ENCODE data around the gene PEX10.
A peak's percentile ranks its signal among the peaks of the same experiment; 100 is the strongest.

Gene PEX10

DNA sequence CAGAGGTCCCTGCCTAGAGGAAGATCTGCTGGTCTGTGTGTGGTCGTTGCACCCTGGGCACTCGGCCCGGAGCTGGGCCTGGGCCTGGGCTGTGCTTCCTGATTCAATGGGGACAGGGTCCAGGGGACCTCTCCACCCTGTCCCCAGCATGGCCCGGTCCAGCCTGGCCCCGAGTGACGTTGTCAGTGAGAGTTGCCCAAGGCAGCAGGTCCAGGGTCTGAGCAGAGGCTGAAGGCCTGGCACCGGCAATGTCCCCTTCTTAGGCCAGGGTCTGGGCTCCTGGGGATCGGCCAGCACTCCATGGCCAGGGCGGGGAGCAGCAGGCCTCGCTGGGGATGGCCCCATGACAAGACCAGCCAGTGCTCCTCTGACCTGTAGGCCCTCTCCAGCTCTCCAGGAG is 15.6 kb upstream of the PEX10 start:
- DNase-seq (ENCODE audit: low read depth): no peak
- H3K4me3 ChIP-seq (ENCODE audit: low read depth, low read length): no peak overlapping the region

DNA sequence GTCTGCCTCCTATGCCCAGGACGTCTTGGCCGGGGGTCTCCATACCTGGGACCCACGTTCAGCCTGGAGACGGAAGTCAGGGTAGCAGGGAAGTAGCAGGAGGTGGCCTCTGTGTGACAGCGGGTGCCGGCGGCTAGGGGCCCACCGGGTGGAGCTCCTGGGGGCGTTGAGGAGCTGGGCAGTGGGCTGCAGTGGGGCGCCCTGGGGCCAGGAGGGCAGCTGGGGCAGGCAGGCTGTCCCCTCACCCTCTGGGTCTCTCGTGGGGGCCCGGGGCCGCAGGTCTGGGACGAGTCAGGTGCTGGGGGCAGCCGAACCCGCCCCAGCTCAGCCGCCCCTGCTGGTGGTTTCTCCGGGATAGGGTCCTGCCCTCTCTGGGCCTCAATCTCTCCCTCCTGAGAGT is 14.7 kb upstream of the PEX10 start:
- DNase-seq (ENCODE audit: low read depth): no peak
- H3K4me3 ChIP-seq (ENCODE audit: low read depth, low read length): no peak overlapping the region

DNA sequence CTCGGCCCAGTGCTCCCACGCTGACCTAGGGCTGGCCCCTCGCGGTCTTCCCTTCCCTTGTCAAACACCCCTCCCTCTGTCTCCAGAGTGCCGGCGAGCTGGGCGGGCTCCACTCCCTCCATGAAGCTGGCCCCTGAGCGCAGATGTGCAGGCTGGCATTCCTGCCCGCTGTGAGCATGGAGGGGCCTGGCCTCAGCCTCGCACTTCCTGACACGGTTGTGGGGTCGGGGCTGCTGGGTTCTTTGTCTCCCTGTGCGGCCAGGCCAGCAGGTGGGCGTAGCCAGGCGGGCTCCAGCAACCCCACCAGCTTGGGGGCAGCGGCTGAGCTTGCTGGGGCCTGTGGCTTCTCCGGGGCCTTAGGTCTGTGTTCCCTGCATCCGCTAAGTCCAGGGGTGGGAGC is 14.2 kb upstream of the PEX10 start:
- no peak overlapping the region for H3K4me3 ChIP-seq (ENCODE audit: low read depth, low read length)
- no peak for DNase-seq (ENCODE audit: low read depth)

DNA sequence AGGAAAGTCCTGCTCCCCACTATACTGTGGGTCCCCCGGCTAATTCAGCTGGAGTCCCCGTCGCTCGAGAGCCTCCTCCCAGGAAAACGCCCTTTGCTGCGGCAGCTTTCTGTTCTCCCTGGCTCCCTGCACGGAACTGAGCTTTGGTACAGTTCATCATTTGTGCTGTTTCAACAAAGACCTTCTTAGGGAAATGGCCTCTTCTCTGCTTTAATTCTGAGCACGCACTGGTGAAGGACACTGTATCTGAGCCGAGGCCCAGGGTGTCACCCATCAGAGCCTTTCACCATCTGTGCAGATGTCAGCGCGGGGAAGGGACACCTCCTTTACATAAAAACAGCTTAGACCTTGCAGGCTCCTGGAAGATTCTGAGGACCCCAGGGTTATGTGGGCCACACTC is 13.5 kb upstream of the PEX10 start:
- DNase-seq (ENCODE audit: low read depth): no peak
- no peak overlapping the region for H3K4me3 ChIP-seq (ENCODE audit: low read depth, low read length)

DNA sequence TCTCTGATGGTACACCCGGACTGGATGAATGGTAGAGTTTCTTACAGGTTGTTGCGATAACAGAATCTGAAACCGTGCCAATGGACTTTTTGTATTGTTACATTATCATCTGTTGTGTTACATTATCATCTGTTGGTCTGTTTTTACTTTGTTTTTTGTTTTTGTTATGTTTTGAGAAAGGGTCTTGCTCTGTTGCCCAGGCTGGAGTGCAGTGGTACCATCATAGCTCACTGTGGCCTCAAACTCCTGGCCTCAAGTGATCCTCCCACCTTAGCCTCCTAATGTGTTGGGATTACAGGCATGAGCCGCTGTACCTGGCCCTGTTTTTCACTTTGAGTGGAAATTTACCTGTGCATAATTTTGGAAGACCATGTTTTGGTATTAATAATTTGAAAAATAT is 10.2 kb upstream of the PEX10 start:
- H3K4me3 ChIP-seq (ENCODE audit: low read depth, low read length): no peak overlapping the region
- DNase-seq (ENCODE audit: low read depth): no peak

DNA sequence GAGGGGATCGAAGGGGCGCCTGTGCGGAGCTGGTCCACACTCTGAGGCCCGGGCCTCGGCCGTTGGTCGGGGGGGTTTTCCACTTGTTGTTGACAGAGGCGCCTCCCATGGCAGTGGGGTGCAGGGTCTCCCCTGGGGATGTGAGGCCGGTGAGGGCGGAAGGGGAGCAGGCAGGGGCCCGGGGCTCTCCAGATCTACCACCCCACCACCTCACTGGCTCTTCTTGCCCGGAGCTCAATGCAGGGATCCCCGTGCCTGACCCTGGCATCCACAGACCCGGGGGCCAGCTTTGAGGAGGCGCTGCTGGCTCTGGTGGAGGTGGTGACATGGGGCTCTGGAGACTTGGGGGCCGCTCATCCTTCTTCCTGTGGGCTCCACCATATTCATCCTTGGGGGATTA is 7.1 kb upstream of the PEX10 start:
- no peak overlapping the region for H3K4me3 ChIP-seq (ENCODE audit: low read depth, low read length)
- no peak for DNase-seq (ENCODE audit: low read depth)

DNA sequence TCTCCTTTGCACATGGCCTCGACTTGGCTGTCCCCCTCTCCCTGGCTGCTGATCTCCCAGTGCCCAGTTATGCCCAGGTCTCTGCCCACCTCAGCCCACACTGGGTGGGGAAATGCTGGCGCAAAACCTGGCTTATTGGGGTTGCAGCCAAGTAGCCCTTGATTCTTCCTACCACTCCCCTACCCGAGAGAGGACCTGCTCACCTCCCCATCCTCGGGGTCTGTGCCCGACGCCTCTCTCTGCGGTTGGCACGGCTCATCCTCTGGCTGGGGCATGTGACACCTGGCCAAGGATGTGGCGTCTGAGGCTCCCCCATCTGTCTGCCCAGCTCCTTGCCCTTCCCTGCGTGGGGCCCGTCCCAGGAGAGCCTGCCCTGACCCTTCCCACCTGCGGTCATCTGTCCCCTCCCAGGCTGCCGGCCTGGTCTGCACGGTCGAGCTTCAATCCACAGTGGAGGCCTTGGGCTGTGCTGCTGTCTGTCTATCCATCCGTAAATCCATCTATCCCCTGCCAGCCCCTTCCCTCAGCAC is 6.5 kb upstream of the PEX10 start:
- H3K4me3 ChIP-seq (ENCODE audit: low read depth, low read length): no peak overlapping the region
- DNase-seq (ENCODE audit: low read depth): no peak

DNA sequence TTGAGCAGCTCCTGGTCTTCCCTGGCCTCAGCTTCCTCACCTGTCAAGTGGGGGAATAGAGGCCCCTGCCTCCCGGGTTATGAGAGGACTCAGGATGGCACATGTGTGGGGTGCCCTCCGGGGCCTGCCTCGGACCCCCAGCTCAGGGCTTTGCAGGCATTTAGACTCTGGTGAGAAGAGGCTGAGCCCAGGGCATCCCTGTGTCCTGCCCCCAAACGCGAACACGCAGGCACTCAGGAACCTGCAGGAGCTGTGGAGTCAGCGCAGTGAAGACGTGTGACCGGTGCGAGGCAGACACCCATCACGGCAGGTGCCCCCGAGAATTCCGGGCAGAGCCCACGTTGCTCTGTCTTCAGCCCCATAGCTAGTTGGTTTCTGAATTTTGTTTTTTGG is 5.5 kb upstream of the PEX10 start:
- DNase-seq (ENCODE audit: low read depth): no peak
- H3K4me3 ChIP-seq (ENCODE audit: low read depth, low read length): no peak overlapping the region

DNA sequence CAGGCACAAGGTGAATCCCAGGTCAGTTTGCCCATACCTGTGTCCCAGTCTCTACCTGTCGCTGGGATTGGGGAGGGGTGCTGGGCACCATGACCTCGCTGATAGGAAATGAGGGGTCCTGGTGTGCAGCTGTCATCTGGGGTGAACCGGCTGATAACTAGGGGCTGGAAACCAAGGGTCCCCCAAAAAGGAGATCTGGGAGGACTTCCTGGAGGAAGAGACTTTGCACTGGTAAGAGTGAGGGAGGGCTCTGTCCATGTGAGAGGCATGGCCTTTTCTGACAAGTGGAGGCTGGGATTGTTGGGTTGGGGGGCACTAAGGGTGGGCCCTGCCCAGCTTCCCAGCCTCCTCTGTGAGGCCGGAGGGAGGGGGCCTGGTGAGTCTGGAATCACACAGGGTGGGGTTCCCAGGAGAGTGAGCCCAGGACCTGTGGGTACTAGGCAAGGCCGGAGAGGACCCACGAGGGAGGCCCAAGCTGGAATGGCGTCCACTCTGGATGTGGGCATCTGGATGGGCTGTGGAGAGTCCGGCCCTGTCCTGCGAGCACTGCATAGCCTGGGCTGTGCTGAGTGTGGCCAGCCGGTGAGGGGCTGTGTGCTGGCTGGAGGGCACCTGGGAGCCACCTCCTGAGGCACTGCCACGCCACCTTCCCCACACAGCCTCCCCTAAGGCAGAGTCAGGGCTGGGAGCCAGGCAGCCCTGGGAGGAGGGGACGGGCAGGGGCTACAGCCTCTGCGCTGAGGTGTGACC is 4.9 kb upstream of the PEX10 start:
- no peak for DNase-seq (ENCODE audit: low read depth)
- H3K4me3 ChIP-seq (ENCODE audit: low read depth, low read length): no peak overlapping the region

DNA sequence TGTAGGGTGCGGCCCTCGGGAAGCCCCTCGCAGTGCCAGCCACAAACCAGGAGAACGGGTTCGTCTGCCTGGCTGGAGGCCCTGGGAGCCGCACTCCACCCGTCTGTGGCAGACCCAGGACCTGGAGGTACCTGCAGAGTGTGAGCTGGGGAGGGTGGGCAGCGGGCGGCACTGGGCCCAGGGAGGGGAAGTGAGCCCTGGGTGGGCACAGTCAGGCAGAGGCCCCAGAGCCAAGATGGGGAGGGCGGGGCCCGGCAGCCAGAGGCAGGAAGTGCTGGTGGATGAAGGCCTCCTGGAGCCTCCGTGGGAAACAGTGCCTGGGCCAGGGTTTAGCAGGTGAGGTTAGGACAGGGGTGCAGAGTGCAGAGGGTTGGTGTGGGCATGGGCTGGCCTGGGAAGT is 4.0 kb upstream of the PEX10 start:
- no peak for DNase-seq (ENCODE audit: low read depth)
- no peak overlapping the region for H3K4me3 ChIP-seq (ENCODE audit: low read depth, low read length)

DNA sequence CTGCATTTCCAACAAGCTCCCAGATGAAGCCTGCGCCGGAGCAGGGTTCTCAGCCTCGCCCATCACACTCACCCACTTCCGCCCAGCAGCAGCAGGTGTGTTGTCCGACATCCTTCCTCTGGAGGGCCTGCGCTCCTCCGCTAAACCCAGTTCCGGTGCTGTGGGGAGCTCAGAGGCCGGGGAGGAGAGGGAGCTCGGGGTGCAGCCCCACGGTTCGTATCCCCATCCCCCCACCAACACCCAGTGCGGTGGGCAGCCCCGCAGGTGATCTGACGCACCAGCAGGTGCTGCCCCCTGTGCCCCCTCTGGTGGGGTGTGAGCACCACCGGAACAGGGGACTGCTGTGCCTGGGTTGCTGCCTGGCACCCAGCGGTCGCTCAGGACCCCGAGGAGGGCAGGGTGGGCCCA is 3.4 kb upstream of the PEX10 start:
- no peak overlapping the region for H3K4me3 ChIP-seq (ENCODE audit: low read depth, low read length)
- no peak for DNase-seq (ENCODE audit: low read depth)

DNA sequence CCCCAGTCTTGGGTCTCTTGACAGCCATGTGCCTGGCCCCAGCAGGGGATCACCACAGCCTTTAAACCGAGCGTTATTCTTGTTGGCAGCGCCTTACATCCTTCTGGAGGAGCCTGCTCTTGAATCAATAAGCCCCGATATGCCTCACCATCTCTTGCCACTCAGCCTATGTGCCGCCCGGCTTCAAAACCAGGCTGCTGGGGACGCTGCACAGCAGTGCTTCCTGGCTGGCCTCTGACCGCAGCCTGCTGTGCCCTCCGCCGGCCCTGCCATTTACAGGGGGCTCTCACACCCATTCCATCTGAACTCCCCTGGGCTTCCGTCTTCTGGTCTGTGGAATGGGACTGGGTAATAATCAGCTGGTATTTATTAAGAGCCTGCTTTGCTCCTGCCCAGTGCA is 3.0 kb upstream of the PEX10 start:
- no peak overlapping the region for H3K4me3 ChIP-seq (ENCODE audit: low read depth, low read length)
- DNase-seq (ENCODE audit: low read depth): no peak

DNA sequence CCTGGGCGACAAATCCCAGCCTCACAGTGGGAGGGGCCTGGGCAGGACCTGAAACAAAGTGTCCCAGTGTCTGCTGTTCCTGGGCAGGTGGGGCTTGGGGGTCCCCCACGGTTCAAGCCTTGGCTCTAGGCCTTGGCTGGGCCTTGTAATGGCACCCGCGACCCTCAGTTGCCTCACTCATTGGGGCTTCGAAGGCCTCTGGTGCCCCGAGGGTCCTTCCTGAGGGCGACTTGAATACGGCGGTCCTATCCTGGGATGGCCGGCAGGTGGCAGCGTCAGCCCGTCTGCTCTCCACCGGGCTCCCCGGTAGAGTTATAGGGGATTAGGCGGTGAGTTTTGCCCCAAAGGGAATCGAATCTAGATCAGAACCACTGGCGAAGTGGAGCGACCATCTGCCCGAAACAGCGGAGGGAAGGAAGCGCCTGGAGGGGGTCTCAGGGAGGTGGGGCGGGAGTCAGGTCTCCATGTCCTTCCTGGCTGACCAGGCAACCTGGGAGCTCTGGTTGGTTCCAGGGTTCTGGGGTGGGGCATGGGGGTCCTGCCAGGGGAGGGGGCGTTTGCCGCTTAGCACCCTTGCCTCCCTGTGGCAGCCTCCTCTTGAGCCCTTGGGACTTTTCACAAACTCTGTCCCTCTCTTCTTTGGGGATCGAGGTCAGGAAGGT is 2.1 kb upstream of the PEX10 start:
- no peak for DNase-seq (ENCODE audit: low read depth)
- no peak overlapping the region for H3K4me3 ChIP-seq (ENCODE audit: low read depth, low read length)

DNA sequence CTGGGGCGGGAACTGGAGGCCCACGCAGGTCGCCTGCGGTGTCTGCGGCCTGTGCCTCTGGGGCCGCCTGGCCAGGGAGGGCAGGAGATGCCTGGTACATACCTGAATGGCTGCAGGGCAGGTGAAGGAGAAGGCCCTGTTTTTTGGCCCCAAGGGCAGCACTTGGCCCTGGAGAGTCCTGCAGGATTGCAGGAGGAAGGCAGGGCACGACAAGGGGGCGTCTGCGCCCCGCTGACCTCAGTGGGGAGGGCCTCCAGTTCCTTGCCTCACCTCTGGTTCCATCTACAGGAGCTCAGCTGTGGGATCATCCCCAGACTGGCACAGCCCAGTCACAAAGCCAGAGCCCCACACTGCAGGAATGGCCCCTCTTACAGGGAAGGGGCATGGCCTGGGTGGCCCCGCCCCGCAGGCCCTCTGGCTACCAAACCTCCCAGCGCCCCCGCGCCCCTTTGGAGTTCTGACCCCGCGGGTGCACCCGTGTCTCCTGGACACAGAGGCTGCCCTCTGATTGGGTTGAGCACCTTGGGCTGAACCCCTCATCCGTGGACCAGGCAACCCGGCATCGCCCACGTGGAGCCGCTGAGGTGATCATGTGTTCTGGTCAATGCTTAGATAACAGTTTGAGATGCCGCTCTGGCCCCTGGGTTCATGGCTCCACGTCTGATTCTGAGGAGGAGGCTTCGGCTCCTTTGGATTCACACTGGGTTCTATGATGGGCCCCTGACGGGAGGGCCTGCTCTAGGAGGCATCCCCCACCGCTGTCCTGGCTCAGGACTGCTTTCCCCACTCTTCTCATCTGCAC is 1.3 kb upstream of the PEX10 start:
- no peak for DNase-seq (ENCODE audit: low read depth)
- H3K4me3 ChIP-seq (ENCODE audit: low read depth, low read length): peak overlapping the region; percentile 93

DNA sequence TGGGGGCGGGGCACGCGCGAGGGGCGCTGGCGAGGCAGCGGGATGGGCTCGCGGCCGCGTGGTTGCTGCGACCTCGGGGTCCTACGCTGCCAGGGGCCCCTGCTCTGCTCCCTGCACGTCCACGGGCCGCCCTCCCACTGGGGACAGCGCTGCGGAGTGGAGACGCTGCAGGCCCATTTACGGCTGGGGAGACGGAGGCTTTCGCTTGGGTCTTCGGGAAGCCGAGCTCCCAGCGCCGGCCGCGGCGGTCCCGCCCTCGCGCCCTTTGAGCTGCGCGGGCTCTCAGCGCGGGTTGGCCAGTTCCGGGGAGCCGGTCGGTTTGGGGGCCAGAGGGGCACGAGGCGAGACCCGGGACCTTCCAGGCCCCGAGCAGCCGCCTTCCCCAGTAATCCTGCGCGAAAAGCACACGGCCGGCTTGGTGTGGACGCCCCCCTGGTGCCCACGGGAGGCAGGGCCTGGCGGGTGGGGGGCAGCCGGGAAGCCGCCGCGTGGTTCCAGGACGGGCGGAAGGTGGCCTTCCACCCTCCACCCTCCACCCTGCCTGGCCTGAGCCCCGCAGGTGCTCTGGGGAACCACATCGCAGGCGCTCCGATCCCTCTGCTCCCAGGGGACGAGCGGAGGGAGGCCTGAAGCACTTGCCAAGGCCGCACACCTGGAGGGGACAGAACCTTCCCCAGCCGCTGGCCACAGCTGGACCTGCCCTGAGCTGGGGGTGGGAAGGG is 570 bp upstream of the PEX10 start:
- peak overlapping the region; percentile 93 for H3K4me3 ChIP-seq (ENCODE audit: low read depth, low read length)

DNA sequence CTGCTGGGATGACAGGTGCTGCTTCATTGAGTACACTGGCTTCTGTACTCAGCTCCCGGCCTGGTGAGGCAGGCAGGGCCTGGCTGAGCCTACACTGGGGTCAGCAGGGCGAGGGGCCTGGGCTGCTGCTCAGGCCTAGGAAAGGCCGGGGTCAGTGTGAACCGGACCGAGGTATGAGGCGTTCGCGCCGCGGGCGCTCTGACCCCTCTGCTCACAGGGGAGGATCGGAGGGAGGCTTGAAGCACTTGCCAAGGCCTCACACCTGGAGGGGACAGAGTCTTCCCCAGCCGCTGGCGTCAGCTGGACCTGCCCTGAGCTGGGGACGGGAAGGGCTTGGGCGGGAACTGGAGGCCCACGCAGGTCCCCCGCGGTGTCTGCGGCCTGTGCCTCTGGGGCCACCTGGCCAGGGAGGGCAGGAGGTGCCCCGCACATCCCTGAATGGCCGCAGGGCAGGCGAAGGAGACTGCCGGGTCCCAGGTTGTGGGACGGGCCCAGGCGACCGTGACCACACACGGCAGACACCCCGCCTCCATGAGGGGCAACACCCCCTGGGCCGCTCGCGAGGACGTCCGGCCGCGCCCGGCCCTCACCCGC is 466 bp downstream of the PEX10 start:
- DNase-seq (ENCODE audit: low read depth): no peak
- peak overlapping the region; percentile 93 for H3K4me3 ChIP-seq (ENCODE audit: low read depth, low read length)

More for the DNA sequence above, 570 bp upstream of the PEX10 start:
- DNase-seq (ENCODE audit: low read depth): no peak

DNA sequence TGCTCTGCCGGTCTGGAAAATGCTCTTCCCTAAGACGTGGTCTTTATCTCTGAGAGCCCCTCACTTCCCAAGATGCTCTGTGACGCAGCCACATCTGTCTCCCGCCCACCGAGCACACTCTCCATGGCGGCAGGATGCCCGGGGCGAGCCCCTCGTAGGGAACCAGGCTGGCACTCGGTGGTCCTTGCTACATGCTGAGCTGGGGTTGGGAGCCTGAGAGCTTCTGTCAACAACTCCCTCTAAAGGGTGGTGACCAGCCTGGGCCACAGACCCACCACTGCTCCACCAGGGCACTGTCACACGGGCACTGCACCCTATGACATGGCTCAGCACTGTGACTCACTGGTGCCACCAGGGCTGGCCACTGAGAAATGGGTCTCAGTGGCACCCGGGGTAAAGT is 2.6 kb downstream of the PEX10 start:
- no peak for DNase-seq (ENCODE audit: low read depth)
- H3K4me3 ChIP-seq (ENCODE audit: low read depth, low read length): no peak overlapping the region

DNA sequence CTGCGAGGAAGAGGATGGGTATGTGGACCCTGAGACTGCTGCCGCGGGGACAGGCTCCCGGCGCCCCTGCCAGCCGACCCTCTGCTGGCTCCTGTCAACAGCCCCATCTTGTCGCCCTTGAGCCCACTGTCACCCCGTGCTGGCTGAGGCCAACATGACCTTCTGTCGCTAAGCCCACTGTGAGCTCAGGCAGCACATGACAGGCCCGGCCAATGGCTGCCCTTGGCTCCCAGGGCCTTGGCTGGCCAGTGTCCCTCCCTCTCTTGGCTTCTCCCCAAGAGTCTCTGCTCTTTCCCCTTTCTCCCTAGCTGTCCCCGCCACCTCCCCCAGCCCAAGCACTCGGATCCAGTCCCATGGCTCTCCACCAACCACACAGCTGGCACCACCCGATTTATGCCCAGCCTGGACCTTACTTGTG is 3.5 kb downstream of the PEX10 start:
- H3K4me3 ChIP-seq (ENCODE audit: low read depth, low read length): no peak overlapping the region
- DNase-seq (ENCODE audit: low read depth): no peak

DNA sequence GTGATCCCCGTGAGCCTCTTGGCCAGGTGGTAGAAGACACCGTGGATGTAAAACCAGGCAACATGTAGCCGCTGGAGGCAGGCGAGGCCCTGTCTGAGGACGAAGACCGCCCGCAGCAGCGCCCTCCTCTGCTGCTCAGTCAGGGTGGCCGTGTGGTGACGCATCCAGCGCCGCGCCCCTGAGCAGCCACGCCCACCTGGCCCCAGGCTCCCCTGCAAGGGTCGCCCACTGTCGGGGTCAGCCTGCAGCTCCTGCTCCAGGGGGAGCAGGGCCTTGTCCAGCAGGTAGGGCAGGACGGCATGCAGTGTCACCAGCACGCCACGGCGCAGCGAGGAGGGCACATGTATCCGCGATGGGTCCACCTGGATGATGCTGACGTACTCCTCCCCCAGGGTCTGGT is 3.9 kb downstream of the PEX10 start:
- no peak overlapping the region for H3K4me3 ChIP-seq (ENCODE audit: low read depth, low read length)
- DNase-seq (ENCODE audit: low read depth): no peak

DNA sequence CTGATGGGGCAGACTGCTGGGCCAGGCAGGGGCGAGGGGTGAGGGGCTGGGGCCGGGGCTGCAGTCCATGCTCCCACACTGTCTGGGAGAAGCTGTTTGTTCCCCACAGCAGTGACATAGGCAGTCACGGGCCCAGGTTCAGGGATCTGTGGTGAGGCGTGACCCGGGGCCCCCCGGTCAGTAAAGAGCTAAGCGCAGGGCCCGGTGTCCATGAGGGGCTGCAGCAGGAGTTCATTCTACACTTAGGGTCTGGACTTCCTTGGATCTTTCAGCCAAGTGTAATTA is 4.4 kb downstream of the PEX10 start:
- no peak overlapping the region for H3K4me3 ChIP-seq (ENCODE audit: low read depth, low read length)
- no peak for DNase-seq (ENCODE audit: low read depth)

Data from skeletal muscle cell (primary cell).